Fibroblast of lung (primary cell): Measurements from ENCODE around the gene CCDC85B. TPM values are rescaled to one million over a fixed set of nuclear protein-coding genes. Genes with fewer than 3 reads are reported as not detected.
A peak's percentile ranks its signal among the peaks of the same experiment; 100 is the strongest.

Experiments
- DNase-seq, 2 donors: peaks; one replicate each; pipeline versions ENCODE4 v3.0.0 to v3.0.0-alpha.2; 2010; ENCODE audit warnings: low read depth in 2 of 2
- H2AFZ ChIP-seq: 2 replicates; pipeline ENCODE4 v1.5.1; 2012; ENCODE audit warnings: low read length, control low read depth, inconsistent platforms
- H3K27ac ChIP-seq: 2 replicates; pipeline ENCODE4 v1.5.1; 2011; ENCODE audit warnings: low read length, control low read depth; ENCODE audit not compliant: insufficient read depth
- H3K27me3 ChIP-seq: 2 replicates; pipeline ENCODE4 v1.5.1; 2011; ENCODE audit warnings: mild to moderate bottlenecking, low read length; ENCODE audit not compliant: control insufficient read depth, insufficient read depth
- H3K36me3 ChIP-seq: 2 replicates; pipeline ENCODE4 v1.5.1; 2011; ENCODE audit warnings: low read length; ENCODE audit not compliant: control insufficient read depth, insufficient read depth
- H3K4me1 ChIP-seq: 2 replicates; pipeline ENCODE4 v1.5.1; 2011; ENCODE audit warnings: low read length; ENCODE audit not compliant: control insufficient read depth, insufficient read depth; ENCODE audit errors: extremely low read depth
- H3K4me2 ChIP-seq: 2 replicates; pipeline ENCODE4 v1.5.1; 2011; ENCODE audit warnings: low read length, control low read depth; ENCODE audit not compliant: insufficient read depth; ENCODE audit errors: extremely low read depth
- H3K4me3 ChIP-seq, 4 experiments: fragments of 200-600 bp in 1 of 4; sonication (generic) in 1 of 4; replicated peaks in 1 of 4; 2 replicates each; pipeline ENCODE4 v1.5.1; 2011 to 2016; ENCODE audit warnings: low read length in 4 of 4, low read depth in 3 of 4, mild to moderate bottlenecking in 3 of 4, control low read depth in 2 of 4, inconsistent platforms in 1 of 4, mixed read lengths in 1 of 4; ENCODE audit not compliant: insufficient read depth in 1 of 4; ENCODE audit errors: control extremely low read depth in 1 of 4
- H3K79me2 ChIP-seq: 2 replicates; pipeline ENCODE4 v1.5.1; 2012; ENCODE audit warnings: mild to moderate bottlenecking, low read length, inconsistent platforms; ENCODE audit not compliant: control insufficient read depth, insufficient read depth
- H3K9ac ChIP-seq: 2 replicates; pipeline ENCODE4 v1.5.1; 2011; ENCODE audit warnings: mild to moderate bottlenecking, low read length, control low read depth; ENCODE audit not compliant: insufficient read depth
- H3K9me3 ChIP-seq: 2 replicates; pipeline ENCODE4 v1.5.1; 2012; ENCODE audit warnings: low read depth, low read length; ENCODE audit not compliant: control insufficient read depth, insufficient read depth
- H4K20me1 ChIP-seq: 2 replicates; pipeline ENCODE4 v1.5.1; 2011; ENCODE audit warnings: low read length; ENCODE audit not compliant: control insufficient read depth, insufficient read depth; ENCODE audit errors: extremely low read depth
- EZH2 ChIP-seq: IDR thresholded peaks from 2 replicates; pipeline ENCODE4 v1.5.1; 2012; ENCODE audit warnings: low read length, control low read depth, mild to moderate bottlenecking; ENCODE audit errors: missing control alignments
- polyA minus RNA-seq: library from RNA; depleted of rRNA, polyadenylated mRNA; stranded (reverse); fragments of >200 nt; gene quantifications from 2 replicates; pipeline ENCODE4 v1.2.3, GENCODE V29; 2011; ENCODE audit warnings: low replicate concordance
- polyA plus RNA-seq, 2 donors: library from polyadenylated mRNA; depleted of rRNA in 1 of 2; stranded (reverse) in 1 of 2; unstranded in 1 of 2; fragments of >200 nt; gene quantifications; 2 replicates each; pipeline ENCODE4 v1.2.1, GENCODE V29; 2011 to 2012; ENCODE audit warnings: missing spikeins in 1 of 2
- total RNA-seq: library from RNA; depleted of rRNA; stranded (reverse); fragments of >200 nt; gene quantifications from 2 replicates; pipeline ENCODE4 v1.2.1, GENCODE V29; 2014
- TF ChIP-seq, protein P1 (sequence below), 2 donors: IDR thresholded peaks in 1 of 2; conservative IDR thresholded peaks in 1 of 2; 1 replicate in 1 of 2; 2 replicates in 1 of 2; pipeline ENCODE4 v1.5.1; 2011 to 2012; ENCODE audit warnings: low read length in 2 of 2, control low read depth in 1 of 2, inconsistent platforms in 1 of 2, low read depth in 1 of 2, mild to moderate bottlenecking in 1 of 2

CCDC85B gene
- total RNA-seq (83.7 and 118 TPM in 2 replicates), polyA plus RNA-seq (18.1 and 20.6 TPM in 2 replicates), polyA minus RNA-seq (6.7 and 7.7 TPM in 2 replicates)
- 78.4 and 153 TPM in 2 replicates for polyA plus RNA-seq (2012)

DNA sequence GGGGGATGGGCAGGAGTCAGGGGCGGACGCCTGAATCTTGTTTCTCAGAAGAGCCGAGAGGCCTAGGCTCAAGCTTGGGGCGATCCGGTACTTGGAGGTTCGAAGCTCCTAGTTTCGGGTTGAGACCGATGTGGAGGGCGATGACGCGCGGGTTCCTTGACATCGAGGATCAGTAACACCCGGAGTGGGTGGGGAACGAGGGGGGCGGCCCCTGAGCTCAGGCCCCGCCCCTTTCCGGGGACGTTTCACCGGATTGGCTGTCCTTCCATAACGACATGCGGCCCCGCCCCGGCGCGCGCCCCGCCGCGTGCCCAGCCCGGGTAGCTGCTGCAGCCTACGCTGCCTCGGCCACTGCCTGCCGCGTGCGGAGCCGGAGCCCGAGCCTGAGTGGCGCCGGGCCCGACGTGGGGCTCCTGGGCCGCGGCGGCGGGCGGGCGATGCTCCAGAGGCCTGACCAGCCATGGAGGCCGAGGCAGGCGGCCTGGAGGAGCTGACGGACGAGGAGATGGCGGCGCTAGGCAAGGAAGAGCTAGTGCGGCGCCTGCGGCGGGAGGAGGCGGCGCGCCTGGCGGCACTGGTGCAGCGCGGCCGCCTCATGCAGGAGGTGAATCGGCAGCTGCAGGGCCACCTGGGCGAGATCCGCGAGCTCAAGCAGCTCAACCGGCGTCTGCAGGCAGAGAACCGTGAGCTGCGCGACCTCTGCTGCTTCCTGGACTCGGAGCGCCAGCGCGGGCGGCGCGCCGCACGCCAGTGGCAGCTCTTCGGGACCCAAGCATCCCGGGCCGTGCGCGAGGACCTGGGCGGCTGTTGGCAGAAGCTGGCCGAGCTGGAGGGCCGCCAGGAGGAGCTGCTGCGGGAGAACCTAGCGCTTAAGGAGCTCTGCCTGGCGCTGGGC lies at the start of gene CCDC85B:
CCDC85B (plus strand) TSS at position 350 of the 895 bp plus-strand sequence; CDS start at position 461, 111 bp downstream.
- TF ChIP-seq EZH2, result no peak
- TF ChIP-seq, protein P1, sequence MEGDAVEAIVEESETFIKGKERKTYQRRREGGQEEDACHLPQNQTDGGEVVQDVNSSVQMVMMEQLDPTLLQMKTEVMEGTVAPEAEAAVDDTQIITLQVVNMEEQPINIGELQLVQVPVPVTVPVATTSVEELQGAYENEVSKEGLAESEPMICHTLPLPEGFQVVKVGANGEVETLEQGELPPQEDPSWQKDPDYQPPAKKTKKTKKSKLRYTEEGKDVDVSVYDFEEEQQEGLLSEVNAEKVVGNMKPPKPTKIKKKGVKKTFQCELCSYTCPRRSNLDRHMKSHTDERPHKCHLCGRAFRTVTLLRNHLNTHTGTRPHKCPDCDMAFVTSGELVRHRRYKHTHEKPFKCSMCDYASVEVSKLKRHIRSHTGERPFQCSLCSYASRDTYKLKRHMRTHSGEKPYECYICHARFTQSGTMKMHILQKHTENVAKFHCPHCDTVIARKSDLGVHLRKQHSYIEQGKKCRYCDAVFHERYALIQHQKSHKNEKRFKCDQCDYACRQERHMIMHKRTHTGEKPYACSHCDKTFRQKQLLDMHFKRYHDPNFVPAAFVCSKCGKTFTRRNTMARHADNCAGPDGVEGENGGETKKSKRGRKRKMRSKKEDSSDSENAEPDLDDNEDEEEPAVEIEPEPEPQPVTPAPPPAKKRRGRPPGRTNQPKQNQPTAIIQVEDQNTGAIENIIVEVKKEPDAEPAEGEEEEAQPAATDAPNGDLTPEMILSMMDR (conservative IDR thresholded peaks at IDR 0.05 in 1 of 2, IDR thresholded peaks at IDR 0.05 in 1 of 2; ENCODE audit: low read depth in 1 of 2, low read length in 2 of 2), result no peak
- Histone ChIP-seq H4K20me1 (no peaks in the 10 kb centered on the region), H2AFZ (no peak within 1 kb of the TSS), H3K9ac (peak within 1 kb of the TSS; percentile 89), H3K4me3 (peak within 1 kb of the TSS; percentile 56 to 85 (median 70)), H3K27me3 (no peaks in the 10 kb centered on the region), H3K9me3 (no peaks in the 10 kb centered on the region), H3K27ac (peak within 1 kb of the TSS; percentile 98), H3K79me2 (peaks cover 70% of the 10 kb centered on the region), H3K4me2 (peak within 1 kb of the TSS; percentile 79), H3K4me1 (peaks cover 24% of the 10 kb centered on the region), H3K36me3 (peaks cover 21% of the 10 kb centered on the region)
- DNase-seq, result peak; percentile 95 to 97

DNA sequence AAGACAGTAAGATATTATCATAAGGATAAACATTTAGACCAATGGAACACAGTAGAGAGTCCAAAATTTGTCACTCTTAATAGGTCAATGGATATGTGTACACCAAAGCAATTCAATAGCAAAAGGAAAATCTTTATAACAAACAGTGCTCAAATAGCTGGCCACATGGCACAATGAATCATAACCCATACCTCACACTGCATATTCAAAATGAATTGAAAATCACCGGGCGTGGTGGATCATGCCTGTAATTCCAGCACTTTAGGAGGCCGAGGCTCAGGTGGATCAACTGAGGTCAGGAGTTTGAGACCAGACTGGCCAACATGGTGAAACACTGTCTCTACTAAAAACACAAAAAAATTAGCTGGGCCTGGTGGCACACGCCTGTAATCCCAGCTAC lies 48.3 kb upstream of the CCDC85B start:
- TF ChIP-seq, protein P1 (conservative IDR thresholded peaks at IDR 0.05 in 1 of 2, IDR thresholded peaks at IDR 0.05 in 1 of 2; ENCODE audit: low read depth in 1 of 2, low read length in 2 of 2), result no peak
- TF ChIP-seq EZH2, result no peak
- H4K20me1 ChIP-seq, result no peaks in the 10 kb centered on the region
- no peak overlapping the region for H2AFZ ChIP-seq
- DNase-seq, result no peak
- no peaks in the 10 kb centered on the region for H3K36me3 ChIP-seq
- no peaks in the 10 kb centered on the region for H3K4me1 ChIP-seq
- H3K9me3 ChIP-seq, result no peaks in the 10 kb centered on the region
- no peak overlapping the region for H3K4me3 ChIP-seq
- H3K27ac ChIP-seq, result no peak overlapping the region
- no peaks in the 10 kb centered on the region for H3K27me3 ChIP-seq
- no peaks in the 10 kb centered on the region for H3K79me2 ChIP-seq
- H3K9ac ChIP-seq, result no peak overlapping the region
- H3K4me2 ChIP-seq, result no peak overlapping the region

DNA sequence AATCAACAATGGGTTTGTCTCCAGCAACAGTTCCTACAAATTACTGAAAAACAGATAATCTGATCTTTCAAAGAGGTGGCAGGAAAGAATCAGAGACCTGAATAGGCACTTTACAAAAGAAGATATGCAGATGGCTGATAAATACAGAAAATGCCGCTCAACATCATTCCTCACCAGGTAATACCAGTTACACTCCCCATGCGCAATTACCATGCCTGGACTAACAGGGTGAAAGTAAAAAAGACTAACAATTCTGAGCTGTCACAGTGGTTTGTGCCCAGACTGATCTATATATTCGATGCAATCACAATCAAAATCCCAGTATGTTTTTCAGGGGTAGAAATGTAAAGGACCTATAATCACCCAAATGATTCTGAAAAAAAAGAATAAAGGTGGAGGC lies 46.7 kb upstream of the CCDC85B start:
- H3K9ac ChIP-seq, result no peak overlapping the region
- TF ChIP-seq, protein P1 (conservative IDR thresholded peaks at IDR 0.05 in 1 of 2, IDR thresholded peaks at IDR 0.05 in 1 of 2; ENCODE audit: low read depth in 1 of 2, low read length in 2 of 2), result no peak
- TF ChIP-seq EZH2, result no peak
- H3K9me3 ChIP-seq, result no peaks in the 10 kb centered on the region
- no peak overlapping the region for H3K4me2 ChIP-seq
- H4K20me1 ChIP-seq, result no peaks in the 10 kb centered on the region
- no peak overlapping the region for H3K4me3 ChIP-seq
- no peaks in the 10 kb centered on the region for H3K36me3 ChIP-seq
- no peaks in the 10 kb centered on the region for H3K27me3 ChIP-seq
- H3K4me1 ChIP-seq, result no peaks in the 10 kb centered on the region
- no peak overlapping the region for H3K27ac ChIP-seq
- no peak overlapping the region for H2AFZ ChIP-seq
- no peaks in the 10 kb centered on the region for H3K79me2 ChIP-seq
- no peak for DNase-seq
